Prostate gland (tissue), 2 donors: ENCODE measurements around the gene TBX2. TPM values are rescaled to one million over a fixed set of nuclear protein-coding genes. Genes with fewer than 3 reads are reported as not detected.

ENCODE experiments used
- DNase-seq: peaks from one replicate; pipeline ENCODE4 v3.0.0-alpha.2; 2019; ENCODE audit warnings: low spot score
- H3K27ac ChIP-seq, 2 donors: fragments of 200-600 bp; sonication (generic); 2 replicates each; pipeline ENCODE4 v1.5.1; 2017 to 2019
- H3K27me3 ChIP-seq: fragments of 200-600 bp; sonication (generic); replicated peaks from 2 replicates; pipeline ENCODE4 v1.5.1; 2019; ENCODE audit not compliant: insufficient read depth
- H3K36me3 ChIP-seq, 2 donors: fragments of 200-600 bp; sonication (generic); 1 replicate in 1 of 2; 2 replicates in 1 of 2; pipeline versions ENCODE4 v1.5.1 to v1.8.1; 2017 to 2019
- H3K4me1 ChIP-seq: fragments of 200-600 bp; sonication (generic); replicated peaks from 2 replicates; pipeline ENCODE4 v1.5.1; 2019
- H3K4me3 ChIP-seq, 2 donors: fragments of 200-600 bp; sonication (generic); 2 replicates each; pipeline ENCODE4 v1.5.1; 2017 to 2019
- H3K9me3 ChIP-seq: fragments of 200-600 bp; sonication (generic); 2 replicates; pipeline ENCODE4 v1.5.1; 2017
- POLR2A ChIP-seq: fragments of 450-650 bp; IDR thresholded peaks from one replicate; pipeline ENCODE4 v1.6.1; 2016; ENCODE audit warnings: antibody characterized with exemption, mild to moderate bottlenecking
- POLR2AphosphoS5 ChIP-seq: sonication (generic); formaldehyde crosslinking; IDR thresholded peaks from one replicate; pipeline ENCODE4 v1.6.1; 2017; ENCODE audit warnings: antibody characterized with exemption
- WGBS: methylation state at CpG from one replicate; pipeline ENCODE4 v1.1.5; 2018; 5-methylcytosine and 5-hydroxymethylcytosine counted together
- intact Hi-C: fragments of 100-400 bp; cut with DNase I; formaldehyde crosslinking; loops from one replicate; pipeline ENCODE4 v1.14.2; 2022
- total RNA-seq, 2 donors: library from RNA; depleted of rRNA; stranded (reverse); fragments of >200 nt; gene quantifications; one replicate each; pipeline ENCODE4 v1.1.0, GENCODE V29; 2016
- TF ChIP-seq, protein P1 (sequence below), 4 experiments: fragments of 200-600 bp in 2 of 4; fragments of 450-650 bp in 2 of 4; sonication (generic) in 2 of 4; IDR thresholded peaks; 1 replicate in 3 of 4; 2 replicates in 1 of 4; pipeline ENCODE4 v1.5.1; 2016 to 2019; ENCODE audit warnings: antibody characterized with exemption in 4 of 4, mild to moderate bottlenecking in 2 of 4, moderate library complexity in 2 of 4

TBX2 gene
- total RNA-seq, 2 donors from 2014 or later: 9.2 to 34.1 TPM

DNA sequence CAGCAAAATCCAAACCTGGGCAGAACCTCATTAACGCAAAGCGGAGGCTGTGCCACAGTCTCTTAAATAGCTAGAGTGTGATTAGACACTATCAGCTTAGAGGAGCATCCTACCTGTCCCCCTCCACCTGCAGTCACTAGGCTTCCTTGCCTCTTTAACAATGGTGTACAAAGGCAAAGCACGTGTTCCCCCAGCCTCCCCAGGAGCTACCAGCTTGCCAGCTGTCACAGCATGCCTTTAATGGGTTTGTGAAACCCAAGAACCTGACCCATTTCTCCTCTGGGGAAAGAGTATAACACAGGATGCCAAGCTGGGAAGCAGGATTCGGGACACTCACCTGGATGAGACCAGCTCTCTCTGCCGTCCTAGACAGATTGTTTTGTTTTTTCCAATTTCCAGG lies 37.2 kb upstream of the TBX2 start:
- intact Hi-C loops: no loop called here
- Histone ChIP-seq H3K27me3 (no peaks in the 10 kb centered on the region), H3K4me1 (no peaks in the 10 kb centered on the region), H3K9me3 (no peaks in the 10 kb centered on the region), H3K36me3 (no peaks in the 10 kb centered on the region), H3K27ac (no peak overlapping the region), H3K4me3 (no peak overlapping the region)
- WGBS: 91% methylated on average over 5 of the region's 5 CpGs
- TF ChIP-seq, protein P1, sequence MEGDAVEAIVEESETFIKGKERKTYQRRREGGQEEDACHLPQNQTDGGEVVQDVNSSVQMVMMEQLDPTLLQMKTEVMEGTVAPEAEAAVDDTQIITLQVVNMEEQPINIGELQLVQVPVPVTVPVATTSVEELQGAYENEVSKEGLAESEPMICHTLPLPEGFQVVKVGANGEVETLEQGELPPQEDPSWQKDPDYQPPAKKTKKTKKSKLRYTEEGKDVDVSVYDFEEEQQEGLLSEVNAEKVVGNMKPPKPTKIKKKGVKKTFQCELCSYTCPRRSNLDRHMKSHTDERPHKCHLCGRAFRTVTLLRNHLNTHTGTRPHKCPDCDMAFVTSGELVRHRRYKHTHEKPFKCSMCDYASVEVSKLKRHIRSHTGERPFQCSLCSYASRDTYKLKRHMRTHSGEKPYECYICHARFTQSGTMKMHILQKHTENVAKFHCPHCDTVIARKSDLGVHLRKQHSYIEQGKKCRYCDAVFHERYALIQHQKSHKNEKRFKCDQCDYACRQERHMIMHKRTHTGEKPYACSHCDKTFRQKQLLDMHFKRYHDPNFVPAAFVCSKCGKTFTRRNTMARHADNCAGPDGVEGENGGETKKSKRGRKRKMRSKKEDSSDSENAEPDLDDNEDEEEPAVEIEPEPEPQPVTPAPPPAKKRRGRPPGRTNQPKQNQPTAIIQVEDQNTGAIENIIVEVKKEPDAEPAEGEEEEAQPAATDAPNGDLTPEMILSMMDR (IDR thresholded peaks at IDR 0.05): no peak
- TF ChIP-seq POLR2A (no peak), POLR2AphosphoS5 (no peak)
- DNase-seq: no peak

DNA sequence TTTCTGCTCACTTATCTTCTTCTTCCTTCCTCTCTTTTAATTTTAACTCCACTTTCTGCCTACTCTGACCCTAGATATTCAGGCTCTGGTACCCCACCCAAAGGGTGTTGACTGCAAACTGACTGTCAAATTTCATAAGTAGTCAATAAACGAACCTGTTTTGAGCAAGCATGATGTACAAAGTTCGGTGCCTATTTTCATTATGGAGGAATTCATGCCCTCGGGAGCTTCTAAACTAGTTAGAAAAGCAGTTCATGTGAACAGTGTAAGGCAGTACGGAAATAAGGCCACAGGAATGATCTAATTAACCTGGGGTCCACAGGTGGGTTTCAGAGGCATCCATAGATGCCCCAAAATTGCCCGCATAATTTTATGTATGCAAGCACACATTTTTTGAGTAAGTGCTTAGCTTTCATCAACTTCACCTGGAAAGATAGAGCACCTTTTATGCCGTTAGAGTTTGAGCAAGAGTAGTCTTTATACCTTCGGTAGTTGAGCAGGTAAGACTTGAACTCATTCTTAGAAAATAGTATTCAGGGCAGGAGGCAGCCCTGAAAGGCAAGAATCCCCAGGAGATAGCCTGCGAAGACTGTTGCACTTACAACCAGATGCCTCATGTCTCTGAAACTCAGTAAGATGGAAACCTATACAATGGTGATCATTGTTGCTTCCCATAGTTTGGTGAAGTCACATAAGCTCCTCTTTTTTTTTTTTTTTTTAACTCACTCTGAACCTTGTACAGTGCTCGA lies 36.6 kb upstream of the TBX2 start:
- Histone ChIP-seq H3K36me3 (no peaks in the 10 kb centered on the region), H3K27ac (no peak overlapping the region), H3K4me1 (no peaks in the 10 kb centered on the region), H3K27me3 (no peaks in the 10 kb centered on the region), H3K9me3 (no peaks in the 10 kb centered on the region), H3K4me3 (no peak overlapping the region)
- intact Hi-C loops: no loop called here
- WGBS: 92% methylated on average over 9 of the region's 9 CpGs
- TF ChIP-seq POLR2A (no peak), POLR2AphosphoS5 (no peak)
- TF ChIP-seq, protein P1 (IDR thresholded peaks at IDR 0.05): no peak
- no peak for DNase-seq

DNA sequence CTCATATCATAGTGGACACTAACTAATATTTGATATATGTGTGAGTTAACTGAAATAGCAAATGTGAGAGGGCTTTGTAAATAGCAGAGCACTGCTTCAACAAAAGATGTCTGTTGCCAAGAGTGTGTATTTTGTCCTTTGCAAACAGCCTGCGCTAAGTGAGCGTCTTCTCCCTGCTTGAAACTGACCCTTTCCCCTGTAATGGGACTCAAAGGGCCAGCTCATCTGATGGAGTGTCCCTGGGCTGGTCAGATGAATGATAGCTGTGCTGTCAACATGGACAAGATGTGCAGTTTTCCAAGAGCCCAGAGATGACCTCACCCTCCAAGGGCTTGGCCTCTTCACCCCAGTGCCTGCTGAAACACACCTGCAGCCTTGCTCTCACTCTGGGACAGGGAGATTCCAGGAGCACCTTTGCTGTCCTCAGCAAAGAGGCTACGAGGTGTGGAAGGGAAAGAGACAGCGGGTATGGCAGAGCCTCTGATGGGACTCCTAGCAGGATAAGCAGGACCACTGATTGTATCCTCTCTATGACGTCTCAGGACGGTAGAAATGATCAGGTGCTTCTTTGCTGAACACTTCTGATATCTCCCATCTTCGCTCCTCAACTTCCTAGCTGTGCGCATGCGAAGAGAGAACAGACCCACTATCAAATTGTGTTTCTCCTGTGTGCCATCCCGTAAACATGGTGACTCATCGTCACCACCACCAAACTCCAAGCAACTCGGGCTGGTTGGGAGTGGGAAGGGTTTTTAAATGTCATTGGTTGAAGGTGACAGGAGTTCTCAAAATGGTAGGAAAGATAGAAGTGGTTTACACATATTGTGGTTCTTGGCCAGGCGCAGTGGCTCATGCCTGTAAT lies 35.8 kb upstream of the TBX2 start:
- H3K27ac ChIP-seq: no peak overlapping the region
- intact Hi-C loops: no loop called here
- TF ChIP-seq, protein P1 (IDR thresholded peaks at IDR 0.05): no peak
- no peak for TF ChIP-seq POLR2A
- no peak for TF ChIP-seq POLR2AphosphoS5
- no peaks in the 10 kb centered on the region for H3K36me3 ChIP-seq
- H3K27me3 ChIP-seq: no peaks in the 10 kb centered on the region
- H3K4me3 ChIP-seq: no peak overlapping the region
- H3K9me3 ChIP-seq: no peaks in the 10 kb centered on the region
- DNase-seq: no peak
- WGBS: 94% methylated on average over 13 of the region's 13 CpGs
- H3K4me1 ChIP-seq: no peaks in the 10 kb centered on the region

DNA sequence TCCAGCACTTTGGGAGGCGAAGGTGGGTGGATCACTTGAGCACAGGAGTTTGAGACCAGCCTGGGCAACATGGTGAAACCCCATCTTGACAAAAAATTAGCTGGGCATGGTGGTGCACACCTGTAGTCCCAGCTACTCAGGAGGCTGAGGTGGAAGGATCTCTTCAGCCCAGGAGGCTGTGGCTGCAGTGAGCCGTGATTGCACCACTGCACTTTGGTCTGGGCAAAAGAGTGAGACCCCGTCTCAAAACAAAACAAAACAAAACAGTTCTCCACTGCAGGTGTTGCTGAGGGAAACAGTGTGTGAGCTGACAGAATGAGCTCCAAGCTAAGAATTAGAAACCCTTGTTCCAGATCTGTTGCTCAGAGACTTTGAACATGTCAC lies 35.2 kb upstream of the TBX2 start:
- DNase-seq: no peak
- TF ChIP-seq POLR2AphosphoS5 (no peak), POLR2A (no peak)
- TF ChIP-seq, protein P1 (IDR thresholded peaks at IDR 0.05): no peak
- no peaks in the 10 kb centered on the region for H3K4me1 ChIP-seq
- H3K4me3 ChIP-seq: no peak overlapping the region
- no peaks in the 10 kb centered on the region for H3K9me3 ChIP-seq
- H3K27ac ChIP-seq: no peak overlapping the region
- H3K27me3 ChIP-seq: no peaks in the 10 kb centered on the region
- intact Hi-C loops: no loop called here
- 98% methylated on average over 3 of the region's 3 CpGs for WGBS
- H3K36me3 ChIP-seq: no peaks in the 10 kb centered on the region
